ENCODE data around the gene TRIM25. TPM values are rescaled to one million over a fixed set of nuclear protein-coding genes. Genes with fewer than 3 reads are reported as not detected.

TRIM25 gene
- total RNA-seq, 1 donor, result 70.3 TPM

DNA sequence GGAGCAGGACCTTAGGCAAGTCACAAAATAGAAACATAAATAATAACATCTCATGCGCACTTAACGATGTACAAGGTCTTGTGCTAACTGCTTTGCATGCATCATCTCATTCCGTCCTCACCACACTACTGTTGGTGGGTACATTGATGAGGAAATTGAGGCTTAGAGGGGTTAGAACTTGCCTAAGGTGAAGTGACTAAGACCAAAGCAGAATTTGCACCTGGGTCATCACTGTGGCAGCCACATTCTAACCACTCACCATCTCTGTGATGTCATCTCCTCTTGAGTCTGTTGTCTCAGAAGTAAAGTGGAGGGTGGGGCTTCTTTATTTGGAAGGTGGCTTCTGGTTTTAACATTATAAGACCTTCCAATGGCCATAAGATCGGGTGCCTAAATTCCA lies 20.4 kb upstream of the TRIM25 start:
- H3K4me3 ChIP-seq (ENCODE audit: low read depth, low read length), result no peak overlapping the region
- no peak for TF ChIP-seq CTCF (IDR thresholded peaks at IDR 0.05; ENCODE audit: insufficient read depth, low read length)
- no peak for DNase-seq (ENCODE audit: low read depth)

DNA sequence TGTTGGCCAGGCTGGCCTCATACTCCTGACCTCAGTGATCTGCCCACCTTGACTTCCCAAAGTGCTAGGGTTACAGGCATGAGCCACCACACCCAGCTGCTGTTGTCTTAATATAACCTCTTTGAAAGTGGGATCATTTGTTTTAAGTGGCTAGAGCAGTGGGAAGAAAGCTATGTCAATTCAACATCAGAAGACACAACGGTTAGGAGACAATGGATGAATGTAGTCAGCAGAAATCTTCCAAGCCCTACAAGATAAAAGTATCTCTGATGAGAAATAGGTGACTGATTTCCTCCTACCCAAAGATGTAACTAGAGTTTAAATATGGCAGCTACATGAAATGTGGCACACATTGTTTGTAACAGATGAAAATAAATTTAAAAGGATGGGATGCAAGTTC lies 20.0 kb upstream of the TRIM25 start:
- TF ChIP-seq CTCF (IDR thresholded peaks at IDR 0.05; ENCODE audit: insufficient read depth, low read length), result no peak
- no peak for DNase-seq (ENCODE audit: low read depth)
- H3K4me3 ChIP-seq (ENCODE audit: low read depth, low read length), result no peak overlapping the region

- TF ChIP-seq CTCF (IDR thresholded peaks at IDR 0.05; ENCODE audit: insufficient read depth, low read length), result no peak
- DNase-seq (ENCODE audit: low read depth), result no peak
- H3K4me3 ChIP-seq (ENCODE audit: low read depth, low read length), result no peak overlapping the region
Measured at GRCh38 chr17:56933151-56933745, 19.4 kb upstream of the TRIM25 start.

GRCh38 chr17:56930739-56931337 lies 17.0 kb upstream of the TRIM25 start:
- no peak overlapping the region for H3K4me3 ChIP-seq (ENCODE audit: low read depth, low read length)
- no peak for TF ChIP-seq CTCF (IDR thresholded peaks at IDR 0.05; ENCODE audit: insufficient read depth, low read length)
- no peak for DNase-seq (ENCODE audit: low read depth)

GRCh38 chr17:56929362-56929969 lies 15.6 kb upstream of the TRIM25 start:
- DNase-seq (ENCODE audit: low read depth), result no peak
- no peak for TF ChIP-seq CTCF (IDR thresholded peaks at IDR 0.05; ENCODE audit: insufficient read depth, low read length)
- H3K4me3 ChIP-seq (ENCODE audit: low read depth, low read length), result no peak overlapping the region

- no peak for DNase-seq (ENCODE audit: low read depth)
- no peak for TF ChIP-seq CTCF (IDR thresholded peaks at IDR 0.05; ENCODE audit: insufficient read depth, low read length)
- no peak overlapping the region for H3K4me3 ChIP-seq (ENCODE audit: low read depth, low read length)
Measured at GRCh38 chr17:56928586-56928985, 14.7 kb upstream of the TRIM25 start.
